ENCODE data around the gene GNAI2.

DNA sequence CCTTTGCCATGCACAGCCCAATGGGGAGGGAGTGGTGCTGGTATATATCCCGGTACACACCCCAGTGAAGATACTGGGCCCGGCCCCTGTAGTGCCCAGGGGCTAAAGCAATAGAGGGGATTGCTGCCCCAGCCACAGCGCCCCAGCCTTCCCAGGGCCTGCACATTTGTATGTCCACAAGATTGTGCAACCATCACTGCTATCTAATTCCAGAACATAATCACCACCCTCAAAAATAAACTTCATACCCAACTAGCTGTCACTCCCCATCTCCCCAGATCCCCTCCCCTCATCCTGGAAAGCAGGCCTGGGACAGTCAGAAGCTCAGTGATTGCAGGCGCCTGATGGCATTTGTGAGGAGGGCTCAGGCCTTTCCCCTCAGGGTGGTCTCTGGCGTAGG, 13.5 kb downstream of the GNAI2 start:
- TF ChIP-seq RARB (CRISPR knock-in tag; IDR thresholded peaks at IDR 0.05) (no peak), ZNF70 (CRISPR knock-in tag; IDR thresholded peaks at IDR 0.05) (no peak), ZFP30 (CRISPR knock-in tag; IDR thresholded peaks at IDR 0.05) (no peak), PPARA (CRISPR knock-in tag; IDR thresholded peaks at IDR 0.05; ENCODE audit: borderline replicate concordance) (no peak), ARNTL (CRISPR knock-in tag; IDR thresholded peaks at IDR 0.05; ENCODE audit: borderline replicate concordance, low read depth) (no peak), ZNF8 (CRISPR knock-in tag; IDR thresholded peaks at IDR 0.05) (no peak), GLIS3 (CRISPR knock-in tag; IDR thresholded peaks at IDR 0.05) (no peak), SNAI2 (CRISPR knock-in tag; IDR thresholded peaks at IDR 0.05) (no peak), ZFP3 (CRISPR knock-in tag; IDR thresholded peaks at IDR 0.05) (no peak), ESRRG (CRISPR knock-in tag; IDR thresholded peaks at IDR 0.05) (no peak)
- TF ChIP-seq, protein P1, sequence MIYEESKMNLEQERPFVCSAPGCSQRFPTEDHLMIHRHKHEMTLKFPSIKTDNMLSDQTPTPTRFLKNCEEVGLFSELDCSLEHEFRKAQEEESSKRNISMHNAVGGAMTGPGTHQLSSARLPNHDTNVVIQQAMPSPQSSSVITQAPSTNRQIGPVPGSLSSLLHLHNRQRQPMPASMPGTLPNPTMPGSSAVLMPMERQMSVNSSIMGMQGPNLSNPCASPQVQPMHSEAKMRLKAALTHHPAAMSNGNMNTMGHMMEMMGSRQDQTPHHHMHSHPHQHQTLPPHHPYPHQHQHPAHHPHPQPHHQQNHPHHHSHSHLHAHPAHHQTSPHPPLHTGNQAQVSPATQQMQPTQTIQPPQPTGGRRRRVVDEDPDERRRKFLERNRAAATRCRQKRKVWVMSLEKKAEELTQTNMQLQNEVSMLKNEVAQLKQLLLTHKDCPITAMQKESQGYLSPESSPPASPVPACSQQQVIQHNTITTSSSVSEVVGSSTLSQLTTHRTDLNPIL (CRISPR knock-in tag; IDR thresholded peaks at IDR 0.05; ENCODE audit: low read depth) = no peak
- TF ChIP-seq, protein P2, sequence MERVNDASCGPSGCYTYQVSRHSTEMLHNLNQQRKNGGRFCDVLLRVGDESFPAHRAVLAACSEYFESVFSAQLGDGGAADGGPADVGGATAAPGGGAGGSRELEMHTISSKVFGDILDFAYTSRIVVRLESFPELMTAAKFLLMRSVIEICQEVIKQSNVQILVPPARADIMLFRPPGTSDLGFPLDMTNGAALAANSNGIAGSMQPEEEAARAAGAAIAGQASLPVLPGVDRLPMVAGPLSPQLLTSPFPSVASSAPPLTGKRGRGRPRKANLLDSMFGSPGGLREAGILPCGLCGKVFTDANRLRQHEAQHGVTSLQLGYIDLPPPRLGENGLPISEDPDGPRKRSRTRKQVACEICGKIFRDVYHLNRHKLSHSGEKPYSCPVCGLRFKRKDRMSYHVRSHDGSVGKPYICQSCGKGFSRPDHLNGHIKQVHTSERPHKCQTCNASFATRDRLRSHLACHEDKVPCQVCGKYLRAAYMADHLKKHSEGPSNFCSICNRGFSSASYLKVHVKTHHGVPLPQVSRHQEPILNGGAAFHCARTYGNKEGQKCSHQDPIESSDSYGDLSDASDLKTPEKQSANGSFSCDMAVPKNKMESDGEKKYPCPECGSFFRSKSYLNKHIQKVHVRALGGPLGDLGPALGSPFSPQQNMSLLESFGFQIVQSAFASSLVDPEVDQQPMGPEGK (CRISPR knock-in tag; IDR thresholded peaks at IDR 0.05; ENCODE audit: borderline replicate concordance) = no peak
- TF ChIP-seq, protein P3, sequence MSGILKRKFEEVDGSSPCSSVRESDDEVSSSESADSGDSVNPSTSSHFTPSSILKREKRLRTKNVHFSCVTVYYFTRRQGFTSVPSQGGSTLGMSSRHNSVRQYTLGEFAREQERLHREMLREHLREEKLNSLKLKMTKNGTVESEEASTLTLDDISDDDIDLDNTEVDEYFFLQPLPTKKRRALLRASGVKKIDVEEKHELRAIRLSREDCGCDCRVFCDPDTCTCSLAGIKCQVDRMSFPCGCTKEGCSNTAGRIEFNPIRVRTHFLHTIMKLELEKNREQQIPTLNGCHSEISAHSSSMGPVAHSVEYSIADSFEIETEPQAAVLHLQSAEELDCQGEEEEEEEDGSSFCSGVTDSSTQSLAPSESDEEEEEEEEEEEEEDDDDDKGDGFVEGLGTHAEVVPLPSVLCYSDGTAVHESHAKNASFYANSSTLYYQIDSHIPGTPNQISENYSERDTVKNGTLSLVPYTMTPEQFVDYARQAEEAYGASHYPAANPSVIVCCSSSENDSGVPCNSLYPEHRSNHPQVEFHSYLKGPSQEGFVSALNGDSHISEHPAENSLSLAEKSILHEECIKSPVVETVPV (CRISPR knock-in tag; IDR thresholded peaks at IDR 0.05) = no peak
- TF ChIP-seq, protein P4, sequence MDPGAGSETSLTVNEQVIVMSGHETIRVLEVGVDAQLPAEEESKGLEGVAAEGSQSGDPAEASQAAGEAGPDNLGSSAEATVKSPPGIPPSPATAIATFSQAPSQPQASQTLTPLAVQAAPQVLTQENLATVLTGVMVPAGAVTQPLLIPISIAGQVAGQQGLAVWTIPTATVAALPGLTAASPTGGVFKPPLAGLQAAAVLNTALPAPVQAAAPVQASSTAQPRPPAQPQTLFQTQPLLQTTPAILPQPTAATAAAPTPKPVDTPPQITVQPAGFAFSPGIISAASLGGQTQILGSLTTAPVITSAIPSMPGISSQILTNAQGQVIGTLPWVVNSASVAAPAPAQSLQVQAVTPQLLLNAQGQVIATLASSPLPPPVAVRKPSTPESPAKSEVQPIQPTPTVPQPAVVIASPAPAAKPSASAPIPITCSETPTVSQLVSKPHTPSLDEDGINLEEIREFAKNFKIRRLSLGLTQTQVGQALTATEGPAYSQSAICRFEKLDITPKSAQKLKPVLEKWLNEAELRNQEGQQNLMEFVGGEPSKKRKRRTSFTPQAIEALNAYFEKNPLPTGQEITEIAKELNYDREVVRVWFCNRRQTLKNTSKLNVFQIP (CRISPR knock-in tag; IDR thresholded peaks at IDR 0.05; ENCODE audit: borderline replicate concordance, low read depth) = no peak

All from SK-N-SH treated with all-trans-retinoic acid at 6 μM for 48 hours (cell line).